Glutamatergic neuron (in vitro differentiated cells): ENCODE results near the gene ATP5PB. TPM values are rescaled to one million over a fixed set of nuclear protein-coding genes. Genes with fewer than 3 reads are reported as not detected.

Experiments
- DNase-seq: peaks from one replicate; pipeline ENCODE4 v3.0.0; 2022
- H3K27ac Mint-ChIP-seq: one replicate; pipeline ENCODE4 v1.8.0; 2020; ENCODE audit warnings: mild to moderate bottlenecking, mixed read lengths, inconsistent platforms; ENCODE audit not compliant: unreplicated experiment
- H3K27me3 Mint-ChIP-seq: one replicate; pipeline ENCODE4 v1.8.0; 2020; ENCODE audit warnings: mild to moderate bottlenecking, moderate library complexity, mixed read lengths, inconsistent platforms; ENCODE audit not compliant: unreplicated experiment
- H3K36me3 Mint-ChIP-seq: one replicate; pipeline ENCODE4 v1.8.0; 2020; ENCODE audit warnings: mild to moderate bottlenecking, mixed read lengths, inconsistent platforms; ENCODE audit not compliant: unreplicated experiment
- H3K4me1 Mint-ChIP-seq: one replicate; pipeline ENCODE4 v1.8.0; 2020; ENCODE audit warnings: mild to moderate bottlenecking, low read depth, mixed read lengths, inconsistent platforms; ENCODE audit not compliant: unreplicated experiment
- H3K4me3 Mint-ChIP-seq: one replicate; pipeline ENCODE4 v1.8.0; 2020; ENCODE audit warnings: mild to moderate bottlenecking, mixed read lengths, inconsistent platforms; ENCODE audit not compliant: unreplicated experiment
- H3K9me3 Mint-ChIP-seq: one replicate; pipeline ENCODE4 v1.8.0; 2020; ENCODE audit warnings: mild to moderate bottlenecking, moderate library complexity, mixed read lengths, inconsistent platforms; ENCODE audit not compliant: unreplicated experiment
- CTCF ChIP-seq: fragments of 200-600 bp; sonication (generic); IDR thresholded peaks from one replicate; pipeline ENCODE4 v1.5.0; 2021; ENCODE audit not compliant: partially characterized antibody, unreplicated experiment
- total RNA-seq: library from RNA; stranded (reverse); fragmentation: NEBNext Ultra II Directional; extraction: Animal tissue kit (Norgen Biotek cat#: 25700); gene quantifications from one replicate; pipeline ENCODE4 v1.2.1, GENCODE V29; 2021; ENCODE audit not compliant: unreplicated experiment

ATP5PB gene
- total RNA-seq, 1 donor from 2014 or later, result 272 TPM

GRCh38 chr1:111489604-111490003 lies 40.3 kb downstream of the ATP5PB start:
- Mint-ChIP-seq H3K9me3 (no peaks in the 10 kb centered on the region), H3K4me3 (no peak overlapping the region), H3K27me3 (no peaks in the 10 kb centered on the region), H3K4me1 (no peaks in the 10 kb centered on the region), H3K36me3 (no peaks in the 10 kb centered on the region), H3K27ac (no peak overlapping the region)
- no peak for DNase-seq
- no peak for TF ChIP-seq CTCF

- Mint-ChIP-seq H3K27ac (no peak overlapping the region), H3K4me1 (no peaks in the 10 kb centered on the region), H3K27me3 (no peaks in the 10 kb centered on the region), H3K4me3 (no peak overlapping the region), H3K36me3 (no peaks in the 10 kb centered on the region), H3K9me3 (no peaks in the 10 kb centered on the region)
- no peak for DNase-seq
- no peak for TF ChIP-seq CTCF
Observed at GRCh38 chr1:111490220-111490619, 41.0 kb downstream of the ATP5PB start.

- TF ChIP-seq CTCF, result no peak
- Mint-ChIP-seq H3K36me3 (no peaks in the 10 kb centered on the region), H3K4me3 (no peak overlapping the region), H3K9me3 (no peaks in the 10 kb centered on the region), H3K4me1 (no peaks in the 10 kb centered on the region), H3K27me3 (no peaks in the 10 kb centered on the region), H3K27ac (no peak overlapping the region)
- DNase-seq, result no peak
Observed at GRCh38 chr1:111491070-111491469, 41.8 kb downstream of the ATP5PB start.

GRCh38 chr1:111496398-111496797 lies 47.1 kb downstream of the ATP5PB start:
- H3K36me3 Mint-ChIP-seq, result no peaks in the 10 kb centered on the region
- H3K27me3 Mint-ChIP-seq, result no peaks in the 10 kb centered on the region
- H3K4me3 Mint-ChIP-seq, result no peak overlapping the region
- no peaks in the 10 kb centered on the region for H3K4me1 Mint-ChIP-seq
- no peaks in the 10 kb centered on the region for H3K9me3 Mint-ChIP-seq
- no peak for DNase-seq
- TF ChIP-seq CTCF, result no peak
- H3K27ac Mint-ChIP-seq, result no peak overlapping the region

- Mint-ChIP-seq H3K27me3 (no peaks in the 10 kb centered on the region), H3K4me3 (no peak overlapping the region), H3K27ac (no peak overlapping the region), H3K9me3 (no peaks in the 10 kb centered on the region), H3K36me3 (no peaks in the 10 kb centered on the region), H3K4me1 (no peaks in the 10 kb centered on the region)
- no peak for DNase-seq
- no peak for TF ChIP-seq CTCF
Observed at GRCh38 chr1:111497592-111497991, 48.3 kb downstream of the ATP5PB start.
